Ascending aorta (tissue), 2 donors: ENCODE results near the gene PATE1. TPM values are rescaled to one million over a fixed set of nuclear protein-coding genes. Genes with fewer than 3 reads are reported as not detected.
"Not testable (repeated sequence)": the region's sequence is repeated elsewhere in the genome, so short reads cannot be mapped to it uniquely, and the experiment has no call there.

Source experiments
- DNase-seq, 2 donors: peaks; one replicate each; pipeline ENCODE4 v3.0.0-alpha.2; 2019; ENCODE audit warnings: low spot score in 2 of 2
- H3K27ac ChIP-seq, 2 donors: fragments of 200-600 bp; sonication (generic); one replicate each; pipeline ENCODE4 v1.5.1; 2016 to 2017; ENCODE audit warnings: mild to moderate bottlenecking in 1 of 2
- H3K27me3 ChIP-seq: fragments of 200-600 bp; sonication (generic); one replicate; pipeline ENCODE4 v1.5.1; 2017
- H3K36me3 ChIP-seq, 2 donors: fragments of 200-600 bp; sonication (generic); one replicate each; pipeline ENCODE4 v1.5.1; 2016
- H3K4me1 ChIP-seq, 2 donors: fragments of 200-600 bp; sonication (generic); one replicate each; pipeline ENCODE4 v1.5.1; 2016 to 2017; ENCODE audit warnings: mild to moderate bottlenecking in 1 of 2
- H3K4me3 ChIP-seq, 2 donors: fragments of 200-600 bp; sonication (generic); one replicate each; pipeline ENCODE4 v1.5.1; 2016 to 2017; ENCODE audit warnings: mild to moderate bottlenecking in 1 of 2
- H3K9me3 ChIP-seq, 2 donors: fragments of 200-600 bp; sonication (generic); one replicate each; pipeline ENCODE4 v1.5.1; 2016
- intact Hi-C: fragments of 100-400 bp; cut with DNase I; formaldehyde crosslinking; loops from one replicate; pipeline ENCODE4 v1.15.1; 2023
- total RNA-seq: library from RNA; depleted of rRNA; stranded (reverse); fragments of >200 nt; gene quantifications from one replicate; pipeline ENCODE4 v1.1.0, GENCODE V29; 2016
- TF ChIP-seq, protein P1 (sequence below), 3 experiments: fragments of 200-600 bp in 2 of 3; fragments of 450-650 bp in 1 of 3; sonication (generic) in 2 of 3; IDR thresholded peaks; one replicate each; pipeline ENCODE4 v1.5.1; 2016 to 2019; ENCODE audit warnings: antibody characterized with exemption in 3 of 3, mild to moderate bottlenecking in 1 of 3, moderate library complexity in 1 of 3

The PATE1 gene, protein sequence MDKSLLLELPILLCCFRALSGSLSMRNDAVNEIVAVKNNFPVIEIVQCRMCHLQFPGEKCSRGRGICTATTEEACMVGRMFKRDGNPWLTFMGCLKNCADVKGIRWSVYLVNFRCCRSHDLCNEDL
- not detected for total RNA-seq

DNA sequence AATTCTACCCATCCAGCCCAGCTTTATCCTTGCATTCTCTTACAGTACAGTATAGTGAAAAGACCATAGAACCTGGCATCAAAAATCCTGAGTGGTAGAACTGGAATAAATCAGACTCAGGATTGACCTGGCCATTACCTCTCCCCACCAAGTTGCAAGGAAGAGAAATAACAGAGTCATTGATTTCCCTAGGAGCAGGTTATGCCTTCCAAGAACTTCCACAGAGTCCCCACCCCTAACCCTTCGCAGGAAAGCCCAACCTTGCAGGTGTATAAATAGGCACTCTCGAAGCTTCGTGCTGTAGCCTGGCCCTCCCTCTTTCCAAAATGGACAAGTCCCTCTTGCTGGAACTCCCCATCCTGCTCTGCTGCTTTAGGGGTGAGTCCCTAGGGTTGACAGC lies at the start of gene PATE1:
PATE1 (plus strand) TSS at position 301 of the 400 bp plus-strand sequence; CDS start at position 327, 26 bp downstream.
- H3K4me1 ChIP-seq = no peaks in the 10 kb centered on the region
- TF ChIP-seq, protein P1, sequence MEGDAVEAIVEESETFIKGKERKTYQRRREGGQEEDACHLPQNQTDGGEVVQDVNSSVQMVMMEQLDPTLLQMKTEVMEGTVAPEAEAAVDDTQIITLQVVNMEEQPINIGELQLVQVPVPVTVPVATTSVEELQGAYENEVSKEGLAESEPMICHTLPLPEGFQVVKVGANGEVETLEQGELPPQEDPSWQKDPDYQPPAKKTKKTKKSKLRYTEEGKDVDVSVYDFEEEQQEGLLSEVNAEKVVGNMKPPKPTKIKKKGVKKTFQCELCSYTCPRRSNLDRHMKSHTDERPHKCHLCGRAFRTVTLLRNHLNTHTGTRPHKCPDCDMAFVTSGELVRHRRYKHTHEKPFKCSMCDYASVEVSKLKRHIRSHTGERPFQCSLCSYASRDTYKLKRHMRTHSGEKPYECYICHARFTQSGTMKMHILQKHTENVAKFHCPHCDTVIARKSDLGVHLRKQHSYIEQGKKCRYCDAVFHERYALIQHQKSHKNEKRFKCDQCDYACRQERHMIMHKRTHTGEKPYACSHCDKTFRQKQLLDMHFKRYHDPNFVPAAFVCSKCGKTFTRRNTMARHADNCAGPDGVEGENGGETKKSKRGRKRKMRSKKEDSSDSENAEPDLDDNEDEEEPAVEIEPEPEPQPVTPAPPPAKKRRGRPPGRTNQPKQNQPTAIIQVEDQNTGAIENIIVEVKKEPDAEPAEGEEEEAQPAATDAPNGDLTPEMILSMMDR (IDR thresholded peaks at IDR 0.05) = no peak
- no peaks in the 10 kb centered on the region for H3K36me3 ChIP-seq
- H3K4me3 ChIP-seq = no peak within 1 kb of the TSS
- no peaks in the 10 kb centered on the region for H3K27me3 ChIP-seq
- intact Hi-C loops = no loop called here
- DNase-seq = no peak
- no peak within 1 kb of the TSS for H3K27ac ChIP-seq
- no peaks in the 10 kb centered on the region for H3K9me3 ChIP-seq

DNA sequence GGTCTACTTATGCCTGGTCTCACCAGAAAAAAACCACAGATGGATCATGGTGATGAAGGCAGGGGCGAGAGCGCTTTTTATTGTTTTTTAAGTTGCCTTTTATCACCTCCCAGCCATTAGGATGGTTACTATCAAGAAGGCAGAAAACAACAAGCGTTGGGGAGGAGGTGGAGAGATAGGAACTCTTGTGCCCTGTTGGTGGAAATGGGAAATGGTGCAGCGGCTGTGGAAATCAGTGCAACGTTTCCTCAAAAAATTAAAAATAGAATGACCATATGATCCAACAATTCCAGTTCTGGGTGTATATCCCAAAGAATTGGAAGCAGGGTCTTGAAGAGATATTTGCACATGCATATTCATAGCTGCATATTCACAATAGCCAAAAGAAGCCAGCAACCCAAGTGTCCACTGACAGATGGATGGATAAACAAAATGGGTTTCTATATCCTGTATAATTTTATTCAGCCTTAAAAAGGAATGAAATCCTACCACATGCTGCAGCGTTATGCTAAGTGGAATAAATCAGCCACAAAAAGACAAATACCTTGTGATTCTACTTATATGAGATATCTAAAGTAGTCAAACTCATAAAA lies 45.0 kb upstream of the PATE1 start:
- H3K36me3 ChIP-seq = no peaks in the 10 kb centered on the region
- H3K4me1 ChIP-seq = no peaks in the 10 kb centered on the region
- TF ChIP-seq, protein P1 (IDR thresholded peaks at IDR 0.05) = no peak
- H3K27ac ChIP-seq = no peak overlapping the region
- H3K4me3 ChIP-seq = no peak overlapping the region
- no peaks in the 10 kb centered on the region for H3K27me3 ChIP-seq
- intact Hi-C loops = no loop called here
- no peak for DNase-seq
- no peaks in the 10 kb centered on the region for H3K9me3 ChIP-seq

DNA sequence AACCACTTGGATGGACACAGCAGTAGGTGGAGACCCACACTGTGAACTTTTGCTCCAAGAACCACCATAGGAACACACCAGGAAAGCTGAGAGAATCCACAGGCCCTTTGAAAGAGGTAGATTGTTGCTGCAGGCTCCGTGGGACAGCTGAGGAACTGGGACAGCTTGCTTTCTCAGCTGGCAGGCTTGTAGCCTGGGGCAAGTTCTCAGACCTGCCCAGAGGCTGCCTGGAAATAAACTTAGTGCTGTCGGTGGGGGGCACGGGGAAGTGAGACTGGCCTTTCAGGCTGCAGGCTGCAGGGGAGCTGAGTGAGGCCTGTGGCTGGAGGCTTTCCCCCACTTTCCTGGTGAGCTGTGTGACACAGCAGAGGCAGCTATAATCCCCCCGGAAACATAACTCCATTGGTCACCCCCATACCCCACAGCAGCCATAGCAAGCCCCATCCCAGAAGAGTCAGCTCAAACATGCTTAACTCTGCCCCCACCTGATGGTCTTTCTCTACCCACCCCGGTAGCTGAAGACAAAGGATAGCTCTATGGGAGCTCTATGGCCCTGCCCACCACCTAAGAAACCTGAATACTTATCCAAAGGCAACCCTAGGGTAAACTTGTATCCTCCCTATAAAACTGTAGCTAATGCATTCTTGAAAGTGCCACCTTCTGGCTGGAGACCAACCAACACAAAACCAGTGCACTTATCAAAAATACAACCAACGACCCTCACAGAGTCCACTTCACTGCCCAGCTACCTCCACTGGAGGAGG lies 44.0 kb upstream of the PATE1 start:
- H3K4me3 ChIP-seq = no peak overlapping the region
- H3K27ac ChIP-seq = no peak overlapping the region
- no peaks in the 10 kb centered on the region for H3K9me3 ChIP-seq
- TF ChIP-seq, protein P1 (IDR thresholded peaks at IDR 0.05) = no peak
- H3K4me1 ChIP-seq = no peaks in the 10 kb centered on the region
- H3K27me3 ChIP-seq = no peaks in the 10 kb centered on the region
- no peaks in the 10 kb centered on the region for H3K36me3 ChIP-seq
- intact Hi-C loops = no loop called here
- no peak for DNase-seq

DNA sequence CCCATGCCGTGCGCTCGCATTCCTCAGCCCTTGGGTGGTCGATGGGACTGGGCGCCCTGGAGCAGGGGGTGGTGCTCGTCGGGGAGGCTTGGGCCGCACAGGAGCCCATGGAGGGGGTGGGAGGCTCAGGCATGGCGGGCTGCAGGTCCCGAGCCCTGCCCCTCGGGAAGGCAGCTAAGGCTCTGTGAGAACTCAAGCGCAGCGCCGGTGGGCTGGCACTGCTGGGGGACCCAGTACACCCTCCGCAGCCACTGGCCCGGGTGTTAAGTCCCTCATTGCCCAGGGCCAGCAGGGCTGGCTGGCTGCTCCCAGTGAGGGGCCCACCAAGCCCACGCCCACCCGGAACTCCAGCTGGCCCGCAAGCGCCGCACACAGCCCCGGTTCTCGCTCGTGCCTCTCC lies 41.4 kb upstream of the PATE1 start:
- intact Hi-C loops, H3K4me1 ChIP-seq, H3K27ac ChIP-seq, H3K9me3 ChIP-seq, DNase-seq, H3K27me3 ChIP-seq, H3K36me3 ChIP-seq, H3K4me3 ChIP-seq: not testable (repeated sequence)

DNA sequence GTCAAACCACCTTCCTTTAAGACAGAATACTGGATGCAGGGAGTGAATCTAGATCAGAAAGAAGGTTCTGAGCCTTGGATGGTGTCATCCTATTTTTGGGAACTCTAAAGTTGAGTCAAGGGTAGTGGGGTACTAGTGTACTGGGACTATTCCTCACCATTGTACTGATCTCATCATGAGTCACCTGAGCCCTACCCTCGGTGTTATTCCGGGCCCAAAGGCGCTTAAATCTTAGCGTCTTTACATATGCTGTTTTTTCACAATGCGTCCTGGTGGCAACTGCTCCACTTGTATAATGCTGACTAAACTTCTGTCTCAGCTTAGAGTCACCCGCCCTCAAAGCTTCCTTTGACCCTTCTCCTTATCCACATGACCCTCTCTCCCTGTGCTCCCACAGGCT lies 25.3 kb upstream of the PATE1 start:
- no peaks in the 10 kb centered on the region for H3K4me1 ChIP-seq
- no peak for DNase-seq
- no peaks in the 10 kb centered on the region for H3K36me3 ChIP-seq
- no peaks in the 10 kb centered on the region for H3K27me3 ChIP-seq
- intact Hi-C loops = loop anchor here (5.0 kb wide), 1 partner anchor 157 kb away; no protein-coding TSS in a partner anchor
- no peaks in the 10 kb centered on the region for H3K9me3 ChIP-seq
- H3K4me3 ChIP-seq = no peak overlapping the region
- H3K27ac ChIP-seq = no peak overlapping the region
- TF ChIP-seq, protein P1 (IDR thresholded peaks at IDR 0.05) = no peak

DNA sequence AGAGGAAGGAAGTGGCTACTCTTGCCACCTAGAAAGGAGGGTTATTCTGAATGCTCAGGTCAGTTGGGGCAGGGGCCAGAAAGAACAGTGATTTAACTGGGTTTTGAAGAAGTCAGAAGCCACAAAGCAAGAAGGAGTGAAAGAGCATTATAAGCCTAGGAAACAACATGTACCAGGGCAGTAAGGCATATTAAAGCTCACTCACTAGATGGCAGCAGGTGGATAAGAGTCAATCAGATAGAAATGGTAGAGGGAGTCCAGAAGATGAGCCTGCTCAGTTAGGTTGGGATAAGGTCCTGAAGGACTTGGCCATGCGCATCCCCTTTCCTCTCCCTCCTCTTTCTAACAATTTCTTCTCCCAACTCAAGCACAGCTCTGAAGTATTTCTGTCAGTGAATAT lies 22.0 kb upstream of the PATE1 start:
- Histone ChIP-seq H3K27ac (no peak overlapping the region), H3K36me3 (no peaks in the 10 kb centered on the region), H3K9me3 (no peaks in the 10 kb centered on the region), H3K27me3 (no peaks in the 10 kb centered on the region), H3K4me3 (no peak overlapping the region), H3K4me1 (no peaks in the 10 kb centered on the region)
- intact Hi-C loops = loop anchor here (5.0 kb wide), 1 partner anchor 153 kb away; no protein-coding TSS in a partner anchor
- TF ChIP-seq, protein P1 (IDR thresholded peaks at IDR 0.05) = peak in 1 of 3 experiments; percentile 9
- no peak for DNase-seq
